ENCODE data around the gene PHETA1.
"Not testable (repeated sequence)": the region's sequence is repeated elsewhere in the genome, so short reads cannot be mapped to it uniquely, and the experiment has no call there.

- TF ChIP-seq CTCF (conservative IDR thresholded peaks at IDR 0.05; ENCODE audit: low read length); EZH2phosphoT487 (IDR thresholded peaks at IDR 0.05; ENCODE audit: borderline replicate concordance): not testable (repeated sequence)
These were observed 33.6 kb upstream of the PHETA1 start for GRCh38 chr12:111402490-111402824.

All from Loucy (cell line).